Measurements from ENCODE around the gene RABL6. TPM values are rescaled to one million over a fixed set of nuclear protein-coding genes. Genes with fewer than 3 reads are reported as not detected.

RABL6 gene
- total and polyA plus RNA-seq, 2 of the 4 experiments (the other 2 are of a cell fraction), result 37.1 to 47.5 TPM

- dilution Hi-C loops (cut with HindIII; ENCODE audit: low sequenced_read_pairs, unreplicated experiment), result no loop called here
- WGBS, 2 experiments (ENCODE audit: extremely low coverage in 2 of 2, insufficient read length in 1 of 2), result 0% methylated on average over 16 of the region's 48 CpGs; no CpG with 5 or more reads in 1 of the 2 experiments
- H4K8ac ChIP-seq (ENCODE audit: low read depth in 2 of 2, low read length in 2 of 2), result peak overlapping the region; percentile 44 to 89; a peak in 3 of 4 replicates
- H4K91ac ChIP-seq (ENCODE audit: insufficient read depth, low read depth, low read length), result peak overlapping the region; percentile 85
- peaks cover 6% of the 10 kb centered on the region; the same call in 1 of the 2 replicates for H3K9me3 ChIP-seq (ENCODE audit: control insufficient read depth, insufficient read depth, low read length)
- peak overlapping the region; percentile 32; the same call in 1 of the 2 replicates for H2BK120ac ChIP-seq (ENCODE audit: low read depth, low read length)
- H2BK20ac ChIP-seq (ENCODE audit: low read depth, low read length), result no peak overlapping the region
- peak overlapping the region; percentile 65 for H4K5ac ChIP-seq (ENCODE audit: low read depth, low read length)
- intact Hi-C loops (cut with micrococcal nuclease), result loop anchor here (2.0 kb wide), 1 partner anchor 97 kb away; the partner anchor contains the start of genes C8G and FBXW5
- peak overlapping the region; percentile 95 for H3K14ac ChIP-seq (replicated peaks; ENCODE audit: low read depth, low read length)
- ATAC-seq (ENCODE audit: low read depth) (peak; percentile 28), DNase-seq (peak; percentile 73)
- peak overlapping the region; percentile 88 for H3K4ac ChIP-seq (ENCODE audit: low read depth, low read length)
- peak overlapping the region; percentile 92 for H3K4me3 ChIP-seq (ENCODE audit: insufficient read depth, low read depth, low read length)
- no peaks in the 10 kb centered on the region for H3K9me1 ChIP-seq (ENCODE audit: insufficient read depth, low read length)
- peaks cover 9 to 21% of the 10 kb centered on the region in 2 experiments; a peak in 2 of 4 replicates for H3K79me1 ChIP-seq (ENCODE audit: low read depth in 1 of 2, low read length in 2 of 2)
- H3K23ac ChIP-seq (ENCODE audit: low read depth, low read length), result peak overlapping the region; percentile 98
- H2AK9ac ChIP-seq (replicated peaks; ENCODE audit: low read depth, low read length, poor library complexity), result peak overlapping the region; percentile 90
- H3K27ac ChIP-seq (ENCODE audit: insufficient read depth, low read length), result peak overlapping the region; percentile 90
- H3K27me3 ChIP-seq (ENCODE audit: control insufficient read depth, insufficient read depth, low read length), result peaks cover 22% of the 10 kb centered on the region
- H2BK5ac ChIP-seq (ENCODE audit: low read depth, low read length, poor library complexity, severe bottlenecking), result peak overlapping the region; percentile 85
- H3K4me1 ChIP-seq (ENCODE audit: control insufficient read depth, insufficient read depth, low read length), result peaks cover 9% of the 10 kb centered on the region
- peak overlapping the region; percentile 91 for H3K4me2 ChIP-seq (ENCODE audit: low read depth, low read length)
- H3K18ac ChIP-seq (ENCODE audit: low read depth, low read length), result peak overlapping the region; percentile 51
- no peak overlapping the region for H2BK15ac ChIP-seq (ENCODE audit: low read depth, low read length)
- in situ Hi-C loops (cut with MboI; ENCODE audit: low sequenced_read_pairs), result no loop called here
- peaks cover 14% of the 10 kb centered on the region; the same call in 1 of the 2 replicates for H3K36me3 ChIP-seq (ENCODE audit: control insufficient read depth, insufficient read depth, low read length)
- peaks cover 20% of the 10 kb centered on the region for H4K20me1 ChIP-seq (ENCODE audit: insufficient read depth, low read length)
- TF ChIP-seq POLR2A (IDR thresholded peaks at IDR 0.05; ENCODE audit: low read depth, low read length) (peak; percentile 24; the same call in 1 of the 2 replicates), MAZ (IDR thresholded peaks at IDR 0.05; ENCODE audit: borderline replicate concordance, low read depth, low read length) (peak; percentile 13; the same call in 1 of the 2 replicates), FOS (IDR thresholded peaks at IDR 0.05; ENCODE audit: low read depth, low read length) (no peak), MXI1 (IDR thresholded peaks at IDR 0.05; ENCODE audit: borderline replicate concordance, low read depth, low read length) (peak; percentile 78)
- H2AFZ ChIP-seq (replicated peaks; ENCODE audit: low read length, poor library complexity), result peak overlapping the region; percentile 80
- peak overlapping the region; percentile 96 for H2AK5ac ChIP-seq (ENCODE audit: low read depth, low read length)
- CTCF ChIA-PET, result no interaction called here
- POLR2A ChIA-PET (ENCODE audit: unreplicated experiment), result no interaction called here
- no TSS peak for BruUV-seq (replicated peaks)
- H3K56ac ChIP-seq (ENCODE audit: extremely low read depth, insufficient read depth, low read length), result peak overlapping the region; percentile 71
- peak overlapping the region; percentile 92 for H3K9ac ChIP-seq (ENCODE audit: low read depth, low read length)
Observed at GRCh38 chr9:136847826-136848392, 40.2 kb downstream of the RABL6 start.

All from IMR-90 (cell line).